ENCODE data around the gene EVA1B.

Gene EVA1B

DNA sequence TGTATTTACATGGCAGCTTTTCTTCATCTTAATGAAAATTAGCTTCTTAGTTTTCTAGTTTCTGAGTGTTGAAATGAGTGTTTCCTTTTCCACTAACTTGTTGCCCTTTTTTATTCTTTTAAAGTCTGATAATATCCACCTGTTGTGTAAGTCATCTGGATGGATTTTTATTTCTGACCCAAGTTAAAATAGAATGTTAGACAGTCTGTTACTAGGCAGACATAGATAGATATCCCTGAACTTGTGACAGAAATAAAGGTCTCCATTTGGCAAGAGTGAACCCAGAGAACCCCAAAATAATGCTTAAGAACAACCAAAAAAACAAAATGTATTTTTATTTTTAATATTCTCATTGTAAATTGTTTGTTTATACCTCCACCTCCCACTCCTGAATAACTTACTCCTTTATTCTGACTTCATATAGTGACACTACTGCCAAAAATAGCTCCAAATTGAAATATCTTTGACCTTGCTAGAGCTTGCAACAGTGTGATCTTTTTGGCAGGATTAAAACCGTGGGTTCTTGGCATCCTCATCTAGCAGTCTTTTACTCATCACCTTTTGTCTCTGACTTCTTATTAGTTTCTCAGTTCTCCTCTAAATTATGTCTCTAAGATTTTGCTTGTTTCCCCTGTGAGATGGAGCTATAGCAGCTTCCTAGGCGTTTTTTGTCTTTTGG, 44.2 kb downstream of the EVA1B start:
- DNase-seq (ENCODE audit: low spot score), result no peak

- DNase-seq (ENCODE audit: low spot score), result no peak
Measured at GRCh38 chr1:36276688-36277087, 46.8 kb downstream of the EVA1B start.

DNA sequence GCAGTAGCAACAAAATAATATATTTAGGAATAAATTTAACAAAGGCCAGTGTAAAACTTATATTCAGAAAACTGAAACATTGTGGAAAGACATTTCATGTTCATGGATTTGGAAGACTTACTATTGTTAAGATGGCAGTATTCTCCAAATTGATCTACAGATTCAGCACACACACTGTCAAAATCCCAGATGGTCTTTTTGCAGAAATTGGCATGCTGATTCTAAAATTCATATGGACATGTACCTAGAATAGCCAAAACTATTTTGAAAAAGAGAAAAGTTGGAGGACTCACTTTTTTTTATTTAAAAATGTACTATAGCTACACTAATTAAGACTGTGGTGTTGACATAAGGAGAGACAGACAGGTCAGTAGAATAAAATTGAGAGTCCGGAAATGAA, 49.2 kb downstream of the EVA1B start:
- DNase-seq (ENCODE audit: low spot score), result no peak

GRCh38 chr1:36273024-36273423, 50.4 kb downstream of the EVA1B start:
- DNase-seq (ENCODE audit: low spot score), result no peak
